GM23248 (cell line): ENCODE results near the gene PCTP. TPM values are rescaled to one million over a fixed set of nuclear protein-coding genes. Genes with fewer than 3 reads are reported as not detected.

Experiments
- DNase-seq: peaks from one replicate; pipeline ENCODE4 v3.0.0-alpha.2; 2015
- H2AFZ ChIP-seq: fragments of 200-600 bp; sonication (generic); 2 replicates; pipeline ENCODE4 v1.6.1; 2016; ENCODE audit warnings: antibody characterized with exemption
- H3F3A ChIP-seq: fragments of 200-600 bp; sonication (generic); 2 replicates; pipeline ENCODE4 v1.6.1; 2016; ENCODE audit warnings: mild to moderate bottlenecking, antibody characterized with exemption, mixed run types; ENCODE audit not compliant: insufficient read depth
- H3K27ac ChIP-seq: fragments of 200-600 bp; sonication (generic); 2 replicates; pipeline ENCODE4 v1.5.1; 2016; ENCODE audit warnings: mild to moderate bottlenecking
- H3K27me3 ChIP-seq: fragments of 200-600 bp; sonication (generic); replicated peaks from 2 replicates; pipeline ENCODE4 v1.6.1; 2016; ENCODE audit warnings: mild to moderate bottlenecking; ENCODE audit not compliant: insufficient read depth
- H3K36me3 ChIP-seq: fragments of 200-600 bp; sonication (generic); 2 replicates; pipeline ENCODE4 v1.6.1; 2016; ENCODE audit warnings: low read depth, mild to moderate bottlenecking
- H3K4me1 ChIP-seq: fragments of 200-600 bp; sonication (generic); 2 replicates; pipeline ENCODE4 v1.6.1; 2016; ENCODE audit warnings: mild to moderate bottlenecking; ENCODE audit not compliant: insufficient read depth
- H3K4me2 ChIP-seq: fragments of 200-600 bp; sonication (generic); one replicate; pipeline ENCODE4 v1.6.1; 2016; ENCODE audit warnings: mild to moderate bottlenecking; ENCODE audit not compliant: unreplicated experiment
- H3K4me3 ChIP-seq: fragments of 200-600 bp; sonication (generic); 2 replicates; pipeline ENCODE4 v1.5.1; 2016; ENCODE audit warnings: mild to moderate bottlenecking
- H3K79me2 ChIP-seq: fragments of 200-600 bp; sonication (generic); 2 replicates; pipeline ENCODE4 v1.6.1; 2016; ENCODE audit warnings: mild to moderate bottlenecking; ENCODE audit not compliant: insufficient read depth
- H3K9ac ChIP-seq: fragments of 200-600 bp; sonication (generic); 2 replicates; pipeline ENCODE4 v1.6.1; 2016; ENCODE audit warnings: mild to moderate bottlenecking
- H3K9me2 ChIP-seq: fragments of 200-600 bp; sonication (generic); 2 replicates; pipeline ENCODE4 v1.6.1; 2016; ENCODE audit warnings: mixed run types, mild to moderate bottlenecking, moderate library complexity; ENCODE audit not compliant: insufficient read depth
- H3K9me3 ChIP-seq: fragments of 200-600 bp; sonication (generic); one replicate; pipeline ENCODE4 v1.6.1; 2017; ENCODE audit warnings: low read depth
- H4K20me1 ChIP-seq: fragments of 200-600 bp; sonication (generic); 2 replicates; pipeline ENCODE4 v1.6.0; 2016; ENCODE audit not compliant: insufficient read depth
- EZH2 ChIP-seq: fragments of 200-600 bp; sonication (generic); IDR thresholded peaks from 2 replicates; pipeline ENCODE4 v1.6.1; 2018; ENCODE audit warnings: antibody characterized with exemption, mild to moderate bottlenecking; ENCODE audit not compliant: insufficient read depth, poor library complexity, severe bottlenecking
- EZH2phosphoT487 ChIP-seq: fragments of 200-600 bp; sonication (generic); IDR thresholded peaks from 2 replicates; pipeline ENCODE4 v1.6.1; 2018; ENCODE audit warnings: antibody characterized with exemption, moderate library complexity, mild to moderate bottlenecking, low read depth; ENCODE audit not compliant: insufficient read depth
- WGBS, 2 experiments: methylation state at CpG; one replicate each; pipeline ENCODE4 v1.1.6; 2015 to 2017; ENCODE audit warnings: low lambda C conversion rate in 2 of 2, low coverage in 1 of 2; ENCODE audit errors: missing lambda C conversion rate in 2 of 2; 5-methylcytosine and 5-hydroxymethylcytosine counted together
- in situ Hi-C: fragments of 300-500 bp; cut with MboI; formaldehyde crosslinking; loops from 2 replicates; pipeline ENCODE4 v1.15.0; 2020
- polyA plus RNA-seq: library from polyadenylated mRNA; unstranded; fragments of >200 nt; fragmentation: Nextera tagmentation; extraction: Ambion mirVana; gene quantifications from 2 replicates; pipeline ENCODE4 v1.2.1, GENCODE V29; 2016
- total RNA-seq: library from RNA; depleted of rRNA; stranded (reverse); fragments of >200 nt; shearing (Covaris generic); gene quantifications from 2 replicates; pipeline ENCODE4 v1.2.3, GENCODE V29; 2014

The PCTP gene
- total and polyA plus RNA-seq, 2 experiments from 2014 or later: 6.9 to 7.9 TPM

DNA sequence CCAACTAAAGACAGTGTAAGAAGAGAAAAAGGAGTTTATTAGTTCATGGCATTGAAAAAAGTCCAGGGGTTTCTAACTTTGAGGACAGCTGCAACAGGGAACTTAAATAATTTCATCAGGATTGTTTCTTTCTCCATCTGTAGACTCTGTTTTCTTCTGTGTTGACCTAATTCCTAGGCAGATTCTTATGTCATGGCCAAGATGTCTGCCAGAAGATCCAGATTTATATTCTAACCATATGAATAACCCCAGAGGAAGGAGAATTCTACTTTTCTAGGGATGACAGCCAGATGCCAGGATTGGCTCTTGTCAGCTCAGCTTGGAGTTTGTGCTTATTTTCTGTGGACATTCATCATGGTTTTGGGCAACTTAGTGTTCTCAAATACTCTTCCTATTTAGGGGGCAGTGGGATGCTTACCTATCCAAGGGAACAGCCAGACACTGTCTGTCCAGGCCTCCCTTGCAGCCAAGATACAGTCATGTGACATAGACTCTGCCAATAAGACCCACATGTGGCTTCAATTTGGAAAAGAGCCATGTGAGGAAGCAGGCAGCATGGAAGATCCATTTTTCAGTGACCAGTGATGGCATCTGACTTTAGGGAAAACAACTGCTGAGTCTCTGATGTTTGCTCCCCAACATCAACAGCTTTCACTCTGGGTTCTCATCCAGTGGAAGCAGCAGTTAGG is 18.2 kb downstream of the PCTP start:
- Histone ChIP-seq H3K9me2 (no peaks in the 10 kb centered on the region), H4K20me1 (no peaks in the 10 kb centered on the region; the same call in 1 of the 2 replicates), H2AFZ (peak overlapping the region; percentile 49; the same call in 1 of the 2 replicates), H3K27me3 (no peaks in the 10 kb centered on the region), H3F3A (peaks cover 25% of the 10 kb centered on the region), H3K9ac (peak overlapping the region; percentile 67), H3K27ac (peak overlapping the region; percentile 93), H3K4me2 (peak overlapping the region; percentile 49), H3K79me2 (peaks cover 25% of the 10 kb centered on the region), H3K4me1 (peaks cover 17% of the 10 kb centered on the region), H3K36me3 (no peaks in the 10 kb centered on the region), H3K9me3 (no peaks in the 10 kb centered on the region), H3K4me3 (peak overlapping the region; percentile 34)
- in situ Hi-C loops: loop anchor here (10.0 kb wide), 1 partner anchor 244 kb away; no protein-coding TSS in a partner anchor
- DNase-seq: peak; percentile 64
- no peak for TF ChIP-seq EZH2phosphoT487
- TF ChIP-seq EZH2: no peak

- no peaks in the 10 kb centered on the region for H3K9me3 ChIP-seq
- H3K9me2 ChIP-seq: no peaks in the 10 kb centered on the region
- H3K27me3 ChIP-seq: no peaks in the 10 kb centered on the region
- peak overlapping the region; percentile 67 for H3K9ac ChIP-seq
- TF ChIP-seq EZH2: no peak
- TF ChIP-seq EZH2phosphoT487: no peak
- in situ Hi-C loops: loop anchor here (10.0 kb wide), 1 partner anchor 245 kb away; no protein-coding TSS in a partner anchor
- peak overlapping the region; percentile 69 for H3K4me2 ChIP-seq
- WGBS, 2 experiments: 1 to 3% methylated on average over 6 of the region's 6 CpGs
- H3K27ac ChIP-seq: peak overlapping the region; percentile 93
- H3K4me3 ChIP-seq: peak overlapping the region; percentile 34
- peaks cover 17% of the 10 kb centered on the region for H3K4me1 ChIP-seq
- H3F3A ChIP-seq: peaks cover 25% of the 10 kb centered on the region
- peaks cover 20% of the 10 kb centered on the region for H3K79me2 ChIP-seq
- DNase-seq: peak; percentile 97
- H2AFZ ChIP-seq: peak overlapping the region; percentile 49; the same call in 1 of the 2 replicates
- H4K20me1 ChIP-seq: no peaks in the 10 kb centered on the region; the same call in 1 of the 2 replicates
- H3K36me3 ChIP-seq: no peaks in the 10 kb centered on the region
Measured at GRCh38 chr17:55769625-55770000, 18.8 kb downstream of the PCTP start.

DNA sequence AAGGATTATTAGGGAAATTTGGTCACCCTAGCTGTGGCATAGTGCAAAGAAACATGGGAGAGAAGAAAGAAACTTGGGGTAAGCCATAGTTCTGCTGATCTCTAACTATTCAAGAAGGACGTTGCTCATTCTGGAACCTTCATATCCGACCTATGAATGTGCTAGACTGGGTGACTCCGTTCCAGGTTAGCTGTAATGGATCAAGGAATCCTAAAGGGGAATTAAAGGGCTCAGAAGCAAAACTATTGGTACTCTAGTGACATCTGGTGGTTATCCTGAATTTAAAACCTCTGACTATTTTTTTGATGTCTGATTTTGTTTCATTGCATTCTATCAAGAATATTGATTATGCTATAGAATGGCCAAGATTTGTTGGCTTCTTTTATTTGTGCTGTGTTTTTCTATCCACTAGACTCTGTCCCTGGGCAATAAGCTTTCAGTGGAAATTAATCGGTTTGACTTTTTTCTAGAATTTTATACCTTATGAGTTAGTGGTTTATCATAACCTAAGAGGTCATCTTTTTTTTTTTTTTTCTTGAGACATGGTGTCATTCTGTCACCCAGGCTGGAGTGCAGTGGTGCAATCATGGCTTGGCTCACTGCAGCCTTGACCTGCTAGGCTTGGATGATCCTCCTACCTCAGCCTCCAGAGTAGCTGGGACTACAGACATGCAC is 19.5 kb downstream of the PCTP start:
- Histone ChIP-seq H3K79me2 (peaks cover 13% of the 10 kb centered on the region), H3K9me2 (no peaks in the 10 kb centered on the region), H3K27me3 (no peaks in the 10 kb centered on the region), H3K9me3 (no peaks in the 10 kb centered on the region), H3K4me3 (peak overlapping the region; percentile 34; the same call in 1 of the 2 replicates), H3F3A (peaks cover 25% of the 10 kb centered on the region), H2AFZ (0 out of 2 replicates have a peak overlapping the region, but pooled peaks have one; percentile 3), H3K27ac (peak overlapping the region; percentile 93), H3K36me3 (no peaks in the 10 kb centered on the region), H3K4me2 (peak overlapping the region; percentile 69), H3K4me1 (peaks cover 17% of the 10 kb centered on the region), H3K9ac (peak overlapping the region; percentile 67), H4K20me1 (no peaks in the 10 kb centered on the region; the same call in 1 of the 2 replicates)
- peak; percentile 87 for DNase-seq
- in situ Hi-C loops: no loop called here
- 22 to 23% methylated on average over 4 of the region's 4 CpGs for WGBS, 2 experiments
- TF ChIP-seq EZH2phosphoT487 (no peak), EZH2 (no peak)

GRCh38 chr17:55772086-55772485 is 21.2 kb downstream of the PCTP start:
- no peak overlapping the region for H3K4me2 ChIP-seq
- H4K20me1 ChIP-seq: no peaks in the 10 kb centered on the region; the same call in 1 of the 2 replicates
- peaks cover 17% of the 10 kb centered on the region for H3K4me1 ChIP-seq
- no peaks in the 10 kb centered on the region for H3K27me3 ChIP-seq
- TF ChIP-seq EZH2phosphoT487 (no peak), EZH2 (no peak)
- WGBS, 2 experiments: 93 to 96% methylated on average over 7 of the region's 7 CpGs
- peaks cover 5% of the 10 kb centered on the region; the same call in 1 of the 2 replicates for H3K79me2 ChIP-seq
- peaks cover 10% of the 10 kb centered on the region; the same call in 1 of the 2 replicates for H3K36me3 ChIP-seq
- in situ Hi-C loops: no loop called here
- H3F3A ChIP-seq: peaks cover 25% of the 10 kb centered on the region
- H3K9ac ChIP-seq: no peak overlapping the region
- no peak overlapping the region for H2AFZ ChIP-seq
- no peak overlapping the region for H3K27ac ChIP-seq
- H3K9me2 ChIP-seq: no peaks in the 10 kb centered on the region
- DNase-seq: no peak
- no peak overlapping the region for H3K4me3 ChIP-seq
- H3K9me3 ChIP-seq: no peaks in the 10 kb centered on the region
